GM04504 (cell line): ENCODE measurements around the gene RUNDC3A.

Source experiments
- DNase-seq: peaks from one replicate; pipeline ENCODE4 v3.0.0-alpha.2; 2012; ENCODE audit warnings: low read depth

The RUNDC3A gene

DNA sequence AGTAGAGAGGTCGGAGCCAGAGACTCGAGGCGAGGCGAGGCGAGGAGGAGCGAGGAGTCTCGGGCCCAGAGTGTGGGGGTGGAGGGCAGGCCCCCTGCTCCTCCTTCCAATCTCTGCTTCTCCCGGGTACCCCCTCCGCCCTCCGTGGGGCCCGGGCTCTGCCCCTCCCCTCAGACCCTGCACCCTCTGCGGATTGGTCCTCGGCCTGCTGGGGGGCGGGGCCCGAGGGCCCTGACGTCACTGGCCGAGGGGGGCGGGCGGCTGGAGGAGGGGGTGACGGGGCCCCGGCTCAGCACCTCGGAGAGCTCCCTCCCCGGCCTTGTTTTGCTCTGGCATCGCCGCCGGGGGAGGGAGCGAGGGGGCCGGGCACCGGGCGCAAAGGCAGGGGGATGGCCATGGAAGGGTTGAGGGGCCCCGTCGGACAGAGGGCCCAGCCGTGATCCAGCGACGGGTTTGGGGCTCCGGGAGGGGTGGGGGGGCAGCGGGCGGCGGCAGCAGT is at the start of gene RUNDC3A:
RUNDC3A (plus strand) TSS at position 282 of the 499 bp plus-strand sequence. CDS start 232 bp downstream, outside the sequence.
- no peak for DNase-seq

DNA sequence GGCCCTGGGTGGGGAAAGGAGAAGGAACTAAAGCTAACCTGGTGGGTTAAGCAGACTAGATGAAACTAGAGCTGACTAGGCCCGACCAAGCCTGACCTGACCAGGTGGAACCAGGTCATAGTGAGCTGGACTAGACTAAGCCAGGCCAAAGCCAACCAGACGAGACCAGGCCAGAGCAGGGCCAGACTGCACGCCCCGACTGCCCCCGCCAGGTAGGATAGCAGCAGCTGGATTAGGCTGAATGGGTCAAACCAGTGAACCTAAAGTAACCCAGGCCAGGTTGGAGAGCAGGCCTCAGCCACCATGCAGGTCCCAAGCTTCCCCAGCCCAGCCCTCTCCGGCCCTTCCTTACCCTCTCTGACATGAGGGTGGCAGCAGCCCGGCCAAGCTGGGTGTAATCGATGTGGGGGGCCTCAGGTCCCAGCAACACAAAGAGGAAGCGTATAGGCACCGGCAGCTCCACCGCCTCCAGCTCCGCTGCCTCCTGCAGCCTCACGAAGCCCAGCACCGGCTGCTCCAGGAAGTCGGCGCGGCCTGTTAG is 49.5 kb upstream of the RUNDC3A start:
- DNase-seq, result no peak

DNA sequence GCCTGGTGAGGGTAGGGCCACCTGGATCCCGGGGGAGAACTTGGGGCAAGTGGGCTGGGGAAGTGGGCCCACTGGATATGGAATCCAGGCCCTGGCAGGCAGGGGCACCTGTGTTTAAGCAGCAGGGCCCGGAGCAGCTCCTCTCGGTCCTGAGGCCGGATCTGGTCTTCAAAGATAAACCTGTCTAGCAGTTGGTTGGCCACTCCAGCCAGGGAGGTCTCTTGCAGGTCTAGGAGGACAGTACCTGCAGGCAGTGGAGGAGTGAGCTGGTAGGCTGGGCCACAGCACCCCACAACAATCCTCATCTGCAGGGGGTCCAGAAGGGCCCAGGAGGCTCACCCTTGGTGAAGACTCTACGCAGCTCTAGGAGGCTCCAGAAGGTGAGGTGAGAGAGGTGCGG is 48.1 kb upstream of the RUNDC3A start:
- no peak for DNase-seq

DNA sequence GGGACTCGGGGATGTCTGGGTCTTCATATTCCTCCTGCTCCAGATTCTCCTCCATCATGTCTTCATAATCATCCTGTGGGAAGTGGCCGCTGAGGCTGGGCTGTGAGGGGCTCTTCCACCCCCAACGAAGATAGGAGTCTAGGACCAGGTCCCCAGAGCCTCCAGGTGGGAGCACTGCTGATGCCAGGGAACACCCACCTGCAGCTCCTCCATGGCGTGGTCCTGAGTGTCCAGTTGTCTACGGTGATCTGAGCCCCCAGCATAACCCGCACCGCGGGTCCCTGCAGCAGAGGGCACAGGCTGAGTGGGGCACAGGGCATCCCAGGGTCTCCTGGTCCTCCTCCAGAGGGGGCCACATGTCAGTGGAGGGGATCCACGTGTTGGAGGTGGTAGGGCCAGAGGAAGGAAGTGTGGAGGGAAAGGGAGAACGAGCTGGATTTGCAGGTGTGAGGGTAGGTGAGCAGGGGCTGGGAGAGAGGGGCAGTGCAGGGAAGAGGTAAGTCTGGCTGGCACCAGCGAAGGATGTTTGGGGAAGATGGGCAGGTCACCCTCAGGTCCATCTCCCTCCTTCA is 45.7 kb upstream of the RUNDC3A start:
- no peak for DNase-seq

DNA sequence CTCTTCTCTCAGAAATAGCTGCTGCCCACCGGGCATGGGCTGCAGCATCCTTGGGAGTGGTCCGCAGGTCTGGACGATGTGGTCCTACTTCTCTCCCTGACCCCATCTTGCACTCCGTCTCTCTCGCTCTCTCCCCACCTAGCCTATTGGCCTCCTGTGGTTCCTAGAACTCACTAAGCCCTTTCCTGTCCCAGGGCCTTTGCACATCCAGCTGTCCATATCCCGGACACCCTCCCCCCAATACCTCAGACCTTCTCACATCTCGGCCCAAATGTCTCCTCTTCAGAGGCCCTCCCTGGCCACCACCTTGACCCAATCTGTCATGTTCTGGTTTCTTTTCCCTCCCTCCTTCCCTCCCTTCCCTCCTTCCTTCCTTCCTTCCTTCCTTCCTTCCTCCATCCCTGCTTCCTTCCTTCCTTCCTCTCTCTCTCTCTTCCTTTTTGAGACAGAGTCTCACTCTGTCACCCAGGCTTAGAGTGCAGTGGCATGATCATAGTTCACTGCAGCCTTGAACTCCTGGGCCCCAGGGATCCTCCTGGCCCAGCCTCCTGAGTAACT is 45.0 kb upstream of the RUNDC3A start:
- no peak for DNase-seq

DNA sequence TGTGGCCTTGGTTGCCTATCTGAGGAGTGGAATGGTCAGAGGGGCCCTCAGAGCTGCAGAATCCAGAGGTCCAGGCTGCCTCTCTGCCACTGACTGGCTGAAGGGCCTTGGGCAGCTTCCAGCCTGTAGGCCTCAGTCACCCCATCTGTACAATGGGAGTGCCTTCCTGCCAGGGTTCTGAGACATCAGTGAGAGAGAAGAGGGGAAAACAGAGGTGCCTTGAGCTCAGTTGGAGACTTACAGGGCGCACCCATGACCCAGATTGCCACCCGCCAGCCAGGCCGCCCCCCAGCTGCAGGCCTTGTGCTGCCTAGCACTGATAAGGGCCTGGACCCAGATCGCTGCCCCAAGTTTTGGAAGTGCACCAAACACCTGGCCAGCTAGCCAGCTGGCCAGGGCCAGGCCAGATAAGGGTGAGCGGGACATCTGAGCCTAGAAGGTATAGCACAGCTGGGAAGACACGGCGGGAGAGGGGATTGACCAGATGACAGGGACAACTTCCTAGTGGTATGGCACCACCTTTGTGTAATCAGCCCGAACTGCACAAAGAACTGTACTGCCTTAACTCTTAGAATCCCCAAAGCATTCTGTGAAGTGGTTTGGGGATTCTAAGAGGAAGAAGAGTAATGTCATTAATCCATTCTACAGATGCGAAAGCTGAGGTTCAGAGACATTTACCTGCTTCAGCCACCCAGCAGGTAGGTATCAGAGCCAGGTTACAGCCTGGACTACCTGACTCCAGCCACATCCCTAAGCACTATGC is 41.8 kb upstream of the RUNDC3A start:
- no peak for DNase-seq

DNA sequence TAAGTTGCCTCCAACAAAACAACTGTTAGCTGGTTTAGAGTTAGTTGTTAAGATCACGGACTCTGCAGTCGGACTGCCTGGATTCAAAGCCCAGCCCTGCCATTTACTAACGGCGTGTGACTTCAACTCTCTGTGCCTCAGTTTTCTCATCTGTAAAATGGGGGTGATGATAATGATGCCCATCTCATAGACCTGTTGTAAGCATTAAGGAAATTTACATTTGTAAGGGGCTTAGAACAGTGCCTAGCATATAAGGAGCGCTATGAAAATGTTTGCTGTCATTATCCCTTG is 41.3 kb upstream of the RUNDC3A start:
- DNase-seq, result no peak

DNA sequence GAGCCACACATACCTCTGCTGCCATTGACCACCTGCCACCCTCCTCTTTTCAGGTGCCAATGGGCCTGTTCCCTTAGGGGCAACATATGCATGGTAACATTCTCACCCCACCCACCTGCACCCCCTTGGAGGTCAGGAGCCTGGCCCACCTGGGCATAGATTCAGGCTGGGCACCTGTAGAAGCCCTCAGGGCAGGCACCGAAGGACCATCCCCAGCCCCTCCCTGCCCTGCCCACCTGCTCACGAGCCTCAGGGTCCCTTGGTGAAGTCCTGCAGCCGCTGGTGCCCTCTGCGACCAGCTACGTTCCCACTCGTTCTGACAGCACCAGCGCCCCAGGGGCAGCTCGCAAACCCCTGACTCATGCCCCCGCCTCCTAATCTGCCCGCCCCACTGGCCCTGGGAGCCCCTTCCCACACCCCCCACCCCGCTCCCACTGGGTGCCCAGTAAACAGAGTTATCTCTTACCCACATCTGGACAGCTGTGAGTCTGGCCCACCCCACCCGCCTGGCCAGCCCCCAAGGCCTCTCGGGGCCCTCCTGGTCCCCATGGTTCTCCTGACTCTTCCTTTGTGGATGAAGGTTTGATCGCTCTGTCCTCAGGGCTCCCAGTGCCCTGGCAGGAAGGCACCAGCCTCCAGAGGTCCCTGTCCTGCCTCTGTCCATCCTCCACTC is 40.4 kb upstream of the RUNDC3A start, which contains the start of gene SLC4A1:
SLC4A1 (minus strand) TSS at position 318 of the 673 bp plus-strand sequence. CDS start 5,269 bp downstream, outside the sequence.
- no peak for DNase-seq

DNA sequence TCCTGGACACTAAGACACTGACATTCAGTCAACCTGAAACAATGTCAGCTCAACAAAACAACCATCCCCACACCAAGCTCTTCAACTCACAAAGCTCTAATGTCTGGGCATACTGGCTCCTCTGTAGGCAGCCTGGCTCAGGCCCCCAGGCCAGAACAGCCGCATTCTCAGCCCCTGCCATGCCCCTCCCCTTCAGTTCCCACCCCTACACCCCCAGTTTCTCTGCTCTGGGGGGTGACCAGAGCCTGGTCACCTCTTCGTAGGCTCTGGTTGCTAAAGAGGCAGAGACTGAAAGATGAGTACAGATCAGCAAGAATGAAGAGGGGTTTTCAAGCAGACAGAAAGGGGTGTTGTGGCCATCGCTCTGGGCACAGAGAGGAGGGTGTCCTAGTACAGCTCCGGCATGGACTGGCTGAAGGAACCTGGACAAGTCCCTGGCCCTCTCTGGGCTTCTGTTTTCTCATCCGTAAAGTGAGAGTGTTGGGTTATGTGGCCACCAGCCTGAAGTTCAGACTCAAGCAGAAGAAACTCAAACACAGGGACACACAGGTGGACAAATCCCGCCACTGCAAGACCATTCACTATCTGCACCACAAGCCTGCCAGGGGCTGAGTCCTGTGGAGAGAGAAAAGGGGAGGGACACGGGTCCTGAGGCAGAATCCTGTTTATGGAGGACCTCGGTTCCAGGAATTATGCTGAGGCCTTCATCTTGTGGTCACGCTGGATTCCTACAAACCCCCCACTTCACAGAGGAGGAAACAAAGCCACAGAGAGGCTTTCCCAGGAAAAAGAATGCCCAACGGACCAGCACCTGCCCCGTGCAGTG is 39.5 kb upstream of the RUNDC3A start:
- no peak for DNase-seq

DNA sequence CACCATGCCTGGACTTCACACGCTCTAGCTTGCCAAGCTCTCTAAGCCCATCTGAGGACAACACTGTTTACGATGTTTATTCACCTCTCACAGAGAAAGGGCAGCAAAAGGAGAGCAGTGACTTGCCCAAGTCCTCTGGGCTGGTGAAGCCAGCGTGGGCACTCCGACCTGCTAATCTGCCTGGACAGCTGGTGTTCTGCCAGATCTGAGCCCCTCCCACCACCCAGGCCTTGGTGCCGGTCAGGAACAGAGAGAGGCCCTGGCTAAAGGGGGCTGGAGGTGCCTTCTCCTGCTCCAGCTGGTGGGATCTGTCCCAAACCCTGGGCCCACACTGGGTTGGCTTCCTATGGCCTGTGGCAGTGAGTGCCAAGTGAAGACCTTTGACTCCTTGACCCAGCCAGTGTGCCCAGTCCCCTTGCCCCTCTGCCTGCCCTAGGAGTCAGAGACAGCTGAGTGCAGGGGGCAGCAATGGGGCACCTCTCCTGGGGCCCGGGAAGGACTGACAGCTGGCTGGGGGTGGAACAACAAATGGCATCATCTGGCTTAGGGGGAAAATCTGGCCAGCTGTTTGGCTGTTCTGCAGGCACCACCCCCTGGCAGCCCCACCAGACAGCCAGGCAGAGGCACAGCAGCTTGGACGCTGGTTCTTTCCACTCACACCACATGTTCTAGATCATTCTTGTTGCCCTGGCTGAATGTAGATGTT is 38.7 kb upstream of the RUNDC3A start:
- no peak for DNase-seq

DNA sequence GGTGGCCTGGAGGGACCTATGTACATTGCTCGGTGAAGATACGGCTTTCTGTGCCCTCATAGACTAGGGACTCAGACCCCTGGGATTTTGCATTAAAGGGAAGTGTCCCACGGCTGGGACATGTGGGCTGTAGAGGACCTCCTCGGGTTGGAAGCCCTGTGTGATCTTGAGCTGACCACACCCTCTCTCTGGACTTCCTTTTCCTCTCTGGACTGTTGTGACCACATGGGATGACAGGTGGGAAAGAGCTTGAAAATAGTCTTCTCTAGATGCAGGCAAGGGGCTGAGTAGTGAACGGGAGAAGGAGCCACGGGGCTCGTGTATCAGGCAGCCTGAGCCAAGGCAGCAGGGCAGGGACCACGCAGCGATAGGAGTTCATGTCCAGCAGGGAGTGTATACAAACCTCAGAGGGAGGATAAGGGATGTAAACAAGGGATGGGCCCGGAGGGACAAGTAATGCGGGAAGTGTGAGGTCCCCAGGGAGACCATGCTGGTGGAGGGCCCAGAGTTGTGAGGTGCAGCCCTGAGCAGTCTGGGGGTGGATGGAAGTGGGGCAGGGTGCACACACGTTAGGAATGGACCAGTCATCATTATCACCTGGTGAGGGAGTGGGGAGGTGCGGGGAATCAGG is 36.0 kb upstream of the RUNDC3A start:
- DNase-seq, result no peak

DNA sequence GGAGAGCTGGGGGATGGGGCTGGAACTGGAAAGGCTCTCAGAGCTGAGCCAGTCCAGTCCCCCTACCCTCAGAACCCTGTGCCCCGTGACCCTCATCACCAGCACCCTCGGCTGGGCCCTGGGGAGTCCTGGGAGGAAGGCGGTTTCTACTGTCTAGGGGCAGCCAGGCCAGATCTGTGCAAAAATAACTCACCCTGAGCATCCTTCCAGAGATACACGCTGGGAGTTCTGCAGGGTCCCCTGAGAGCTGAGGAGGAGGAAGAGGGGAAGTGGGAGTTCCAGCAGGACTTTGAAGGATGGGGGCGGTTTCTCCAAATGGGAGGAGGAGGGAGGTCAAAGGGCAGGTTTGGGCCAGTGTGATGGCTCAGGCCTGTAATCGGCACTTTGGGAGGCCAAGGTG is 35.4 kb upstream of the RUNDC3A start:
- DNase-seq, result no peak

DNA sequence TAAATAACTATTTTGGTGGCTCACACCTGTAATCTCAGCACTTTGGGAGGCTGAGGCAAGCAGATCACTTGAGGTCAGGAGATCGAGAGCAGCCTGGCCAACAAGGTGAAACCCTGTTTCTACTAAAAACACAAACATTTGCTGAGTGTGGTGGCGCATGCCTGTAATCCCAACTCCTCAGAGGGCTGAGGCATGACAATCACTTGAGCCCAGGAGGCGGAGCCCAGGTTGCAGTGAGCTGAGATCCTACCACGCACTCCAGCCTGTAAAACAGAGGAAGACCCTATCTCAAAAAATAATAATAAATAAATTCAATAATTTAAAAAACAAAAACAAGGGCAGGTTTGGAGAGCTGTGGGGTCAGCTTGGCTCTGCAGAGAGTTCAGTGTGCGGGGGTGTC is 34.8 kb upstream of the RUNDC3A start:
- DNase-seq, result no peak

DNA sequence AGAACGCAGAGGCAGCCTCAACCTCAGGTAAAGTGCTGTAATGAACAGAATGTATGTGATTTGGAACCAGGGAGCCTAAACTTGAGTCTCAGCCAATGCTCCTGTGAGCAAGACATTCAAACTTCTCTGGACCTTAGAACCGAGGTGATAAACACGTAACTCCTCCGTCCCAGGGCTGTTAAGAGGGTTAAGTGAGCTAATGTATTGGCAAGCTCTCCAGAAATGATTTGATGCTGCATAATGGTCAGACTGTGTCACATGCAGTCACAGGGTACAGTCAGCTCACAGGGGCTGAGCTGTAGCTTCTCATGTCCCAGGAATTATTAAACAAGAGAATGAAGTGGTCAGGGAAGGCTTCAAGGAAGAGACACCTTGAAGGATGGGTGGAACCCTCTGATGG is 30.4 kb upstream of the RUNDC3A start:
- peak; percentile 10 for DNase-seq

DNA sequence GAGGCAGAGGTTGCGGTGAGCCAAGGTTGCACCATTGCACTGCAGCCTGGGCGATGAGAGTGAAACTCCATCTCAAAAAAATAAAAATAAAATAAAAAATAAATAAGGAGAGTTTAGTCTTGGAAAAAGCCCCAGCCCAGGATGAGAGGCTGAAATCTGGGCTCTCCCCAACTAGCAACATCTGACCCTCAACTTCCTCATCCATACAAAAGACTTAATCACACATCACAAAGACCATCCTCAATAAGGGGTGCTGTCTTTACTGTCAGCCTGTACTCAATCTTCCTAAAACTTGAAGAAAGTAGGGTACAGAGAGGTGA is 29.1 kb upstream of the RUNDC3A start:
- DNase-seq, result no peak

DNA sequence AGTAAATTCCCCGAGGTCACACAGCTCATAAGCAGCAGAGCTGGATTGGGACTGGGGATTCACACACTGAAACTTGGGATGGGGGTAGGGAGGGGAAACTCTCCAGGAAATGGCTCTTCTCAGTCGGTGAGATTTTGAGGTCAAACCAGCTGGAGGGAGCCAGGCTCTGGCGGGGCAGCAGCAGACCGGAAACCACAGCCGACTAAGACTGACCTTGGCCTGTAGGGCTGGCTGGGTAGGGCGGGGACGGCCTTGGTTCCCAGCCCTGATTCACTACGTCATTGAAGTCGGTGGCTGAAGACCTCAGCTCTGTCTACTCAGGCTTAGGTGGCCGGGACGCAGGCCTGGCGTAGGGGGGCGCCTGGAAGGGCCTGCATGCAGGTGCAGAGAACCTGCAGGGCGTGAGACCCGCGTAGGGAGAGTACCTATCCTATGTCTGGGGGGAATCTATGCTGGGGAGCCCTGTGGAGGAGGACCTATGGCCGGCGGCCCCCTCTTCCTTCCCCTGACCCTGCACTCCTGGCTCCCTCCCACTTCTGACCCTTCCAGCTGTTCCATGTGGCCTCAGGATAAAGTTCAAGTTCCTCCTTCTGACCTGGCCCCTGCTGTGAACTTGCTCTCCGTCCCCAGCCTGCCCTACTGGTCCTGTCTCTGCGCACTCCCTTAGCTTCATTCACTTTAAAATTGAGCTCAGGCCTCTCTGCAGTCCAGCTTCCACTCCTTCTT is 28.6 kb upstream of the RUNDC3A start:
- peak; percentile 50 for DNase-seq

DNA sequence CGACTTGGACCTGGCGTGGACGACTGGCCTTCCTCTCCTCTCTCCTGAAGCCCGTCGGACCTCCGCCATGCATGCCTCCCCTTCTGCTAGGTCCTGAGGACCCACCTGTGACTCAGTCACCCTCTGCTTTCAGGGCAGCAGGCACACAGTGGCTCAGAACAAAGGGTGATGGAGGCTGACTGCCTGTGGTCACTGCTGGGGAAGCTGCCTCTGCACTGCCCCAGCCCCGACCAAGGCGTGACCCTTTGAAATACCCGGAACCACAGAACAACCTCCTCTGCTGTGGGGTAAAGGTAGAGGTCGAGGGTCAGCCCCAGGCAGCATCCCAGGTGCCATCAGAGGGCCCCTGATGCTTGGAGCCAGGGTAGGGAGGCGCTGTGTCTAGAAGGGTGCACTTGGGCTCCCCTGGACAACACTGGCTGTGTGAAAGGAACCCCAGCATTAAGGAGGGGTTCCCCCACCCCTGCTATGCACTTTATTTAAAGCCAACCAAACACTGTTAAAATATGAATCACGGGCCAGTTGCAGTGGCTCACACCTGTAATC is 27.9 kb upstream of the RUNDC3A start:
- no peak for DNase-seq

DNA sequence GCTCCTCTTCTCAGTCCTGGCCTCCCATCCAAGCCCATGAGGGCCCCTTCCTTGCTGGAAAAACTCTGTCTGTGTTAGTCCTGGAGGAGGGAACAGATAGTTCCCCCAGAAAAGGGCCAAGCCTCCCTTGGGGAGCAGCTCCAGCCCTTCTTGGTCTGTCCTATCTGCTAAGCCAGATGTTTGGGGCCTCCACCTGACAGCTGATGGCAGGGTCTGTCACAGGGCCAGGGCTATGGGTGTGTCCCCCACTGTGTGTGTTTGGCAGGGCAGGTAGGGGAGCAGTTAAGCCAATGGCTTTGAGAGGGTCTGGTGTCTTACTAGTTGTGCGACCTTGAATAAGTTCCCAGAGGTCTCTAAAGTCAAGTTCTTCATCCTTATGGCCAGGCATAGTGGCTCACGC is 26.8 kb upstream of the RUNDC3A start:
- DNase-seq, result no peak

DNA sequence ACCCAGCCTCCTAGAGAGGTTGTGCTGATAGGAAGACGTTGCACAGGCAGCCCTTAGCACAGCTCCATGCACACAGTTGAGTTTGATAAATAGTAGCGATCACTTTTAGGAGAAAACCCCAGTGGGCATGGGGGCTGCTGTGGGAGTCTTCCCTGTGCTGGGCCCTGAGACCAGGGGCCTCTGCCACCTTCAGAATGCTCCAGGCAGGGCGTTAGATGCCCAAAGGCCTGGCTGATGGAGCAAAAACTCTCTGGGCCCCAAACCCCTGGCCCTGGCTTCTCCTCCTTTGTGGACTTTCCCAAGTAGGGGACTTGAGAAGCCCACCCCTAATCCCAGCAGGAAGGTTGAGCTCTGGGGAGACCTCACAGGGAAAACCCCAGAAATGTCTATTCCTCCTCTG is 26.1 kb upstream of the RUNDC3A start:
- DNase-seq, result no peak
